ENCODE measurements around the gene GARIN5B. TPM values are rescaled to one million over a fixed set of nuclear protein-coding genes. Genes with fewer than 3 reads are reported as not detected.

GARIN5B gene
- total RNA-seq, 1 experiment from 2014 or later, result not detected

GRCh38 chr19:55347442-55348009, 15.5 kb downstream of the GARIN5B start:
- CTCF ChIA-PET, result interaction anchor here (1.0 to 3.4 kb wide), 5 partner anchors 9 to 187 kb away, joined by 3 to 30 read pairs (median 4); partner anchors contain the start of genes IL11 and KMT5C
- no peaks in the 10 kb centered on the region for H3K9me3 Mint-ChIP-seq
- H3K36me3 Mint-ChIP-seq, result peaks cover 22% of the 10 kb centered on the region
- peaks cover 49% of the 10 kb centered on the region for H3K4me1 Mint-ChIP-seq
- H3K27me3 Mint-ChIP-seq (ENCODE audit: low read depth), result peaks cover 22% of the 10 kb centered on the region
- peak overlapping the region; percentile 52 for H3K4me3 Mint-ChIP-seq
- ATAC-seq, result no peak
- TF ChIP-seq CBFB (CRISPR knock-in tag; IDR thresholded peaks at IDR 0.05; ENCODE audit: low read depth) (no peak), PRRX2 (CRISPR knock-in tag; IDR thresholded peaks at IDR 0.05) (no peak), TEAD4 (CRISPR knock-in tag; IDR thresholded peaks at IDR 0.05) (no peak), ZBTB21 (CRISPR knock-in tag; IDR thresholded peaks at IDR 0.05; ENCODE audit: borderline replicate concordance) (no peak), NR2C2 (CRISPR knock-in tag; IDR thresholded peaks at IDR 0.05) (no peak), TCF7 (CRISPR knock-in tag; IDR thresholded peaks at IDR 0.05; ENCODE audit: low read depth) (no peak), MLX (CRISPR knock-in tag; IDR thresholded peaks at IDR 0.05) (no peak), HMGA2 (CRISPR knock-in tag; IDR thresholded peaks at IDR 0.05) (no peak), ARID4B (CRISPR knock-in tag; IDR thresholded peaks at IDR 0.05; ENCODE audit: borderline replicate concordance) (no peak), ATF1 (CRISPR knock-in tag; IDR thresholded peaks at IDR 0.05) (no peak), NFE2L1 (CRISPR knock-in tag; IDR thresholded peaks at IDR 0.05) (no peak), ZNF671 (CRISPR knock-in tag; IDR thresholded peaks at IDR 0.05) (no peak), FOXK1 (CRISPR knock-in tag; IDR thresholded peaks at IDR 0.05) (no peak), NR3C1 (CRISPR knock-in tag; conservative IDR thresholded peaks at IDR 0.05; ENCODE audit: low read depth) (no peak), RELA (CRISPR knock-in tag; IDR thresholded peaks at IDR 0.05; ENCODE audit: borderline replicate concordance) (no peak), NFYB (CRISPR knock-in tag; conservative IDR thresholded peaks at IDR 0.05; ENCODE audit: low read depth) (no peak)
- TF ChIP-seq, protein P1, sequence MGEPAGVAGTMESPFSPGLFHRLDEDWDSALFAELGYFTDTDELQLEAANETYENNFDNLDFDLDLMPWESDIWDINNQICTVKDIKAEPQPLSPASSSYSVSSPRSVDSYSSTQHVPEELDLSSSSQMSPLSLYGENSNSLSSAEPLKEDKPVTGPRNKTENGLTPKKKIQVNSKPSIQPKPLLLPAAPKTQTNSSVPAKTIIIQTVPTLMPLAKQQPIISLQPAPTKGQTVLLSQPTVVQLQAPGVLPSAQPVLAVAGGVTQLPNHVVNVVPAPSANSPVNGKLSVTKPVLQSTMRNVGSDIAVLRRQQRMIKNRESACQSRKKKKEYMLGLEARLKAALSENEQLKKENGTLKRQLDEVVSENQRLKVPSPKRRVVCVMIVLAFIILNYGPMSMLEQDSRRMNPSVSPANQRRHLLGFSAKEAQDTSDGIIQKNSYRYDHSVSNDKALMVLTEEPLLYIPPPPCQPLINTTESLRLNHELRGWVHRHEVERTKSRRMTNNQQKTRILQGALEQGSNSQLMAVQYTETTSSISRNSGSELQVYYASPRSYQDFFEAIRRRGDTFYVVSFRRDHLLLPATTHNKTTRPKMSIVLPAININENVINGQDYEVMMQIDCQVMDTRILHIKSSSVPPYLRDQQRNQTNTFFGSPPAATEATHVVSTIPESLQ (CRISPR knock-in tag; IDR thresholded peaks at IDR 0.05), result no peak
- TF ChIP-seq, protein P2, sequence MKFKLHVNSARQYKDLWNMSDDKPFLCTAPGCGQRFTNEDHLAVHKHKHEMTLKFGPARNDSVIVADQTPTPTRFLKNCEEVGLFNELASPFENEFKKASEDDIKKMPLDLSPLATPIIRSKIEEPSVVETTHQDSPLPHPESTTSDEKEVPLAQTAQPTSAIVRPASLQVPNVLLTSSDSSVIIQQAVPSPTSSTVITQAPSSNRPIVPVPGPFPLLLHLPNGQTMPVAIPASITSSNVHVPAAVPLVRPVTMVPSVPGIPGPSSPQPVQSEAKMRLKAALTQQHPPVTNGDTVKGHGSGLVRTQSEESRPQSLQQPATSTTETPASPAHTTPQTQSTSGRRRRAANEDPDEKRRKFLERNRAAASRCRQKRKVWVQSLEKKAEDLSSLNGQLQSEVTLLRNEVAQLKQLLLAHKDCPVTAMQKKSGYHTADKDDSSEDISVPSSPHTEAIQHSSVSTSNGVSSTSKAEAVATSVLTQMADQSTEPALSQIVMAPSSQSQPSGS (CRISPR knock-in tag; IDR thresholded peaks at IDR 0.05; ENCODE audit: borderline replicate concordance, low read depth), result no peak
- DNase-seq (ENCODE audit: low spot score), result no peak
- peak overlapping the region; percentile 96 for H3K27ac Mint-ChIP-seq
- POLR2A ChIA-PET, result interaction anchor here (0.5 to 3.7 kb wide), 4 partner anchors 9 to 45 kb away, joined by 3 to 28 read pairs (median 11); partner anchors contain the start of gene KMT5C

Data from WTC11 (cell line).